ENCODE results near the gene RBM4. TPM values are rescaled to one million over a fixed set of nuclear protein-coding genes. Genes with fewer than 3 reads are reported as not detected.

The RBM4 gene
- polyA plus RNA-seq, 1 experiment, result 183 TPM

DNA sequence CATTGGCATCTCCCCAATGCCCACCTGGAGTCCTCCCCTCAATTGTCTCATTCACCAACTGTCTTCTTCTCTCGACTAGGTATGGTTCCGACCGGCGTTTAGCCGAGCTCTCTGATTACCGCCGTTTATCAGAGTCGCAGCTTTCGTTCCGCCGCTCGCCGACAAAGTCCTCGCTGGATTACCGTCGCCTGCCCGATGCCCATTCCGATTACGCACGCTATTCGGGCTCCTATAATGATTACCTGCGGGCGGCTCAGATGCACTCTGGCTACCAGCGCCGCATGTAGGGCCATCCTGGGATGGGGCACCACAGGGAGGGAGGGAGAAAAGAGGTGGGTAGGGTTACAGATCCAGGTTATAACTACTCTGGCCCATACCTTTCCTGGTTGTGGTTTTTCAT is 12.1 kb upstream of the RBM4 start:
- Histone ChIP-seq H3K4me3 (ENCODE audit: low read depth, low read length) (no peak overlapping the region), H3K36me3 (ENCODE audit: control insufficient read depth, insufficient read depth, low read length) (peaks cover 45% of the 10 kb centered on the region), H3K27me3 (ENCODE audit: control insufficient read depth, insufficient read depth, low read length) (no peaks in the 10 kb centered on the region)
- ChIA-PET POLR2A (no interaction called here), CTCF (no interaction called here)
- TF ChIP-seq, protein P1, sequence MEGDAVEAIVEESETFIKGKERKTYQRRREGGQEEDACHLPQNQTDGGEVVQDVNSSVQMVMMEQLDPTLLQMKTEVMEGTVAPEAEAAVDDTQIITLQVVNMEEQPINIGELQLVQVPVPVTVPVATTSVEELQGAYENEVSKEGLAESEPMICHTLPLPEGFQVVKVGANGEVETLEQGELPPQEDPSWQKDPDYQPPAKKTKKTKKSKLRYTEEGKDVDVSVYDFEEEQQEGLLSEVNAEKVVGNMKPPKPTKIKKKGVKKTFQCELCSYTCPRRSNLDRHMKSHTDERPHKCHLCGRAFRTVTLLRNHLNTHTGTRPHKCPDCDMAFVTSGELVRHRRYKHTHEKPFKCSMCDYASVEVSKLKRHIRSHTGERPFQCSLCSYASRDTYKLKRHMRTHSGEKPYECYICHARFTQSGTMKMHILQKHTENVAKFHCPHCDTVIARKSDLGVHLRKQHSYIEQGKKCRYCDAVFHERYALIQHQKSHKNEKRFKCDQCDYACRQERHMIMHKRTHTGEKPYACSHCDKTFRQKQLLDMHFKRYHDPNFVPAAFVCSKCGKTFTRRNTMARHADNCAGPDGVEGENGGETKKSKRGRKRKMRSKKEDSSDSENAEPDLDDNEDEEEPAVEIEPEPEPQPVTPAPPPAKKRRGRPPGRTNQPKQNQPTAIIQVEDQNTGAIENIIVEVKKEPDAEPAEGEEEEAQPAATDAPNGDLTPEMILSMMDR (IDR thresholded peaks at IDR 0.05; ENCODE audit: insufficient read depth, low read depth, low read length), result no peak
- no peak for DNase-seq (ENCODE audit: low read depth)

DNA sequence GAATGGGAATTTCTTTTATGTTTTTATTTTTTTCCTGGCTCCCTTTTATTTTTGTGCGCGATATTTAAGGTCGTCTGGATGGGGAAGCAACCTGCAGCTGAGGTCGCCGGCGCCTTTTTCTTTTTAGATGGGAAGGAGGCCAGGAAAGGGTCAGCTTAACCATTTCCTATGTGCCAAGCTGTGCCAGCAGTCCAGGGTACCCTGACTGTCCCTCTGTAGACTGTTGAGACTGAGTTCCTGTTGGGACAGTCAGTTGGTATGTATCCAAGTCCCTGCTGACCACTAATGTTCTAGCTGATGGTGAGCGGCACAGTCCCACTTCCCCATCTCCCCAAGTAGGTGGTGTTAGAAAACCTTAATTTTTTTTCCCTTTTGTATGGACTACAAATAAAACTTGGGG is 11.6 kb upstream of the RBM4 start:
- Histone ChIP-seq H3K27me3 (ENCODE audit: control insufficient read depth, insufficient read depth, low read length) (no peaks in the 10 kb centered on the region), H3K4me3 (ENCODE audit: low read depth, low read length) (no peak overlapping the region), H3K36me3 (ENCODE audit: control insufficient read depth, insufficient read depth, low read length) (peaks cover 45% of the 10 kb centered on the region)
- DNase-seq (ENCODE audit: low read depth), result no peak
- ChIA-PET CTCF (interaction anchor here (1.0 to 1.3 kb wide), 2 partner anchors 10 to 16 kb away, joined by 3 to 4 read pairs; no protein-coding TSS in a partner anchor), POLR2A (no interaction called here)
- TF ChIP-seq, protein P1 (IDR thresholded peaks at IDR 0.05; ENCODE audit: insufficient read depth, low read depth, low read length), result no peak

DNA sequence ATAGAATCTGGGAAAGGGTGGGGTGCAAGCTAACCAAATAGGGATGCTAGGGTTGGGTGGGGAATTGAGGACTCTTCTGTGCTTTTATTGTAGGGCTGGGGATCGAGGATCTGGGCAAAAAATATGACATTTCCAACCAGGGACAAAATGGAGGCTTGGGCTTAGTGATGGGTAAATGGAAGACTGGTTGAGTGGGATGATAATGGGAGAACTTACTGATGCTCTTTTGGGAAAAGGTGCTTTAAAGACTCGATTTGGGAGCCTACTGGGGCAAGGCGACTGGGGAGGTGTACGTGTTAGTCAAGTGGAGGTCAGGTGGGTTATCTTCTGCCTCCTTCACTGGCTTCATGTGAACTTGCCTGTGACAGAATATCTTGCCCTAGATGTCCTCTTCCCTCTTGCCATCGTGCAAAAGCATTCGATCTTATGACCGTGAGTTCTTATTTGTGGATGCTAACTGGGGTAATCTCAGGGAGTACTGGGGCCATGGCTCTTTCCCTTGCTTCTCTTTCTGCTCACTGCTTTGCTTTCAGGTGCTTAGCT is 10.4 kb upstream of the RBM4 start:
- ChIA-PET POLR2A (no interaction called here), CTCF (interaction anchor here (1.3 kb wide), 2 partner anchors 10 to 17 kb away, joined by 3 read pairs; no protein-coding TSS in a partner anchor)
- TF ChIP-seq, protein P1 (IDR thresholded peaks at IDR 0.05; ENCODE audit: insufficient read depth, low read depth, low read length), result no peak
- no peak for DNase-seq (ENCODE audit: low read depth)
- peaks cover 42% of the 10 kb centered on the region for H3K36me3 ChIP-seq (ENCODE audit: control insufficient read depth, insufficient read depth, low read length)
- no peak overlapping the region for H3K4me3 ChIP-seq (ENCODE audit: low read depth, low read length)
- H3K27me3 ChIP-seq (ENCODE audit: control insufficient read depth, insufficient read depth, low read length), result no peaks in the 10 kb centered on the region

DNA sequence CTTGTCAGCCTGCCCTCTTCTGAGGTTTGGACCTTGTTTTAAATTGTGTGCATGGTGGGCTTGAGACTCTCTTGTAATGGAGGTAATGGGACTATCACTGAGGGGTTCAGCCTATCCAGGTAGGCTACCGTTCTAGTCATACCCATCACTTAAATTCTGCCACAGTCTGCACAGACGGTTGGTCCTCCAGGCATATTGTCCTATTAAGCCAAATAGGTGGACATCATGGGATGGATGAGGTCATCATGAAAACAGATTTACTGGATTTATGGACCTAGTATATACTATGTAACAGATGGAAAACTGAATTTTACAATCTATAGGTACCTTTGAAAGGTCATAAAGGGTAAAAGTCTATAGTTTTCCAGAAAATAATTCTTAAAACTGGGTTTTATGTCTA is 9.1 kb upstream of the RBM4 start:
- ChIA-PET CTCF (interaction anchor here (1.3 kb wide), 1 partner anchor 9 kb away, joined by 3 read pairs; no protein-coding TSS in a partner anchor), POLR2A (no interaction called here)
- Histone ChIP-seq H3K27me3 (ENCODE audit: control insufficient read depth, insufficient read depth, low read length) (no peaks in the 10 kb centered on the region), H3K4me3 (ENCODE audit: low read depth, low read length) (no peak overlapping the region), H3K36me3 (ENCODE audit: control insufficient read depth, insufficient read depth, low read length) (peaks cover 36% of the 10 kb centered on the region)
- DNase-seq (ENCODE audit: low read depth), result no peak
- TF ChIP-seq, protein P1 (IDR thresholded peaks at IDR 0.05; ENCODE audit: insufficient read depth, low read depth, low read length), result no peak

DNA sequence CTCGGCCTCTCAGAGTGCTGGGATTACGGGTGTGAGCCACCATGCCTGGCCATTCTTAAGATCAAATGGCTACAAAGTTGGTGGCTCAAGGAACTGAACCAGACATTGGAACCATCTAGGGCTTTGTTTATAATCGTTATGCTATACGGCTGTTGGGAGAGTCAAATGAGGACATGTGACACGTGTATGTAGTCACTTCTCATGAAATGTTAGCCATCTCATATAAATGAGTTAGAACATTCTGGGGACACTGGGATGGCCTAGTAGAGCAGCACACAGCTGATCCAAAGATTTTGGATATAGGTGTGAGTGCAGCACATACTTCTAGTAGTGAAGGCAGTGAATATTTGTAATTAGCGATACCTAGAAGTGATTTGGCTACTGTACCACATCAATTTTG is 6.6 kb upstream of the RBM4 start:
- ChIA-PET CTCF (no interaction called here), POLR2A (no interaction called here)
- peaks cover 19% of the 10 kb centered on the region for H3K36me3 ChIP-seq (ENCODE audit: control insufficient read depth, insufficient read depth, low read length)
- TF ChIP-seq, protein P1 (IDR thresholded peaks at IDR 0.05; ENCODE audit: insufficient read depth, low read depth, low read length), result no peak
- no peaks in the 10 kb centered on the region for H3K27me3 ChIP-seq (ENCODE audit: control insufficient read depth, insufficient read depth, low read length)
- H3K4me3 ChIP-seq (ENCODE audit: low read depth, low read length), result no peak overlapping the region
- no peak for DNase-seq (ENCODE audit: low read depth)

Data from BJ (cell line).